Breast epithelium (tissue), 3 donors: Measurements from ENCODE around the gene RBM4.

ENCODE experiments used
- CTCF ChIP-seq, 3 donors: fragments of 450-650 bp; IDR thresholded peaks; one replicate each; pipeline ENCODE4 v1.5.1; 2016 to 2017; ENCODE audit warnings: antibody characterized with exemption in 3 of 3, mild to moderate bottlenecking in 3 of 3, moderate library complexity in 3 of 3
- POLR2A ChIP-seq: fragments of 450-650 bp; IDR thresholded peaks from one replicate; pipeline ENCODE4 v1.6.1; 2016; ENCODE audit warnings: antibody characterized with exemption, mild to moderate bottlenecking, moderate library complexity
- POLR2AphosphoS5 ChIP-seq, 3 donors: sonication (generic); formaldehyde crosslinking; IDR thresholded peaks; one replicate each; pipeline ENCODE4 v1.6.1; 2017; ENCODE audit warnings: antibody characterized with exemption in 3 of 3

GRCh38 chr11:66689661-66690590 is 51.4 kb downstream of the RBM4 start:
- TF ChIP-seq CTCF (IDR thresholded peaks at IDR 0.05) (no peak), POLR2A (no peak), POLR2AphosphoS5 (IDR thresholded peaks at IDR 0.05) (no peak)
